Loucy (cell line): ENCODE data around the gene ARHGAP22.

Experiments
- CTCF ChIP-seq: fragments of 200-600 bp; sonication (generic); conservative IDR thresholded peaks from 2 replicates; pipeline ENCODE4 v1.5.1; 2014; ENCODE audit warnings: mild to moderate bottlenecking, antibody characterized with exemption, low read length
- EZH2phosphoT487 ChIP-seq: fragments of 200-600 bp; IDR thresholded peaks from 2 replicates; pipeline ENCODE4 v1.6.1; 2018; ENCODE audit warnings: antibody characterized with exemption, mild to moderate bottlenecking, moderate library complexity, borderline replicate concordance

GRCh38 chr10:48604039-48604990, 558 bp downstream of the ARHGAP22 start:
- TF ChIP-seq CTCF (no peak), EZH2phosphoT487 (no peak)
